22Rv1 (cell line): ENCODE data around the gene PTPRE.

Experiments
- H3K27ac ChIP-seq: fragments of 450-650 bp; 2 replicates; pipeline ENCODE4 v1.5.1; 2017
- ZFX ChIP-seq: fragments of 450-650 bp; IDR thresholded peaks from 2 replicates; pipeline ENCODE4 v1.6.1; 2017; ENCODE audit warnings: antibody characterized with exemption, borderline replicate concordance
- TF ChIP-seq, protein P1 (sequence below): fragments of 450-650 bp; IDR thresholded peaks from 2 replicates; pipeline ENCODE4 v1.5.1; 2017; ENCODE audit warnings: mild to moderate bottlenecking

The PTPRE gene

DNA sequence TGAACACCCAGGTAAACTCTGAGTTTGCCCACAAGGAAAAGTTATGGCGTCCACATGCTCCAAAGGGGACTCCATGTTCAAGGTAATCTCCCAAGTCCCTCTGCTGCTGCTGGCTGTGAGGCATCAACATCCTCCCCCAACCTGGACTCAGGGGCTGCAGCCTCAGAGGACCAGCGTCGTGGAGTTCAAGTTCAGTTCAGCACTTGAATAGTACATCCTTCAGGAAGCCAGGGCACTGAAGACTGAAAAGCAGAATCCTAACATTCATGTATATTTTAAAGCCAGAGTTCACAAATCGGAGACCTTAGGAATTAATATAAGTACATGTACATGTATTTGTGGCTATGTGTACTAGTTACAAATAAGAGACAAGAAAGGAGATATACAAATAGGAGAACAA, 90.4 kb downstream of the PTPRE start:
- no peak overlapping the region for H3K27ac ChIP-seq
- TF ChIP-seq, protein P1, sequence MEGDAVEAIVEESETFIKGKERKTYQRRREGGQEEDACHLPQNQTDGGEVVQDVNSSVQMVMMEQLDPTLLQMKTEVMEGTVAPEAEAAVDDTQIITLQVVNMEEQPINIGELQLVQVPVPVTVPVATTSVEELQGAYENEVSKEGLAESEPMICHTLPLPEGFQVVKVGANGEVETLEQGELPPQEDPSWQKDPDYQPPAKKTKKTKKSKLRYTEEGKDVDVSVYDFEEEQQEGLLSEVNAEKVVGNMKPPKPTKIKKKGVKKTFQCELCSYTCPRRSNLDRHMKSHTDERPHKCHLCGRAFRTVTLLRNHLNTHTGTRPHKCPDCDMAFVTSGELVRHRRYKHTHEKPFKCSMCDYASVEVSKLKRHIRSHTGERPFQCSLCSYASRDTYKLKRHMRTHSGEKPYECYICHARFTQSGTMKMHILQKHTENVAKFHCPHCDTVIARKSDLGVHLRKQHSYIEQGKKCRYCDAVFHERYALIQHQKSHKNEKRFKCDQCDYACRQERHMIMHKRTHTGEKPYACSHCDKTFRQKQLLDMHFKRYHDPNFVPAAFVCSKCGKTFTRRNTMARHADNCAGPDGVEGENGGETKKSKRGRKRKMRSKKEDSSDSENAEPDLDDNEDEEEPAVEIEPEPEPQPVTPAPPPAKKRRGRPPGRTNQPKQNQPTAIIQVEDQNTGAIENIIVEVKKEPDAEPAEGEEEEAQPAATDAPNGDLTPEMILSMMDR = no peak
- TF ChIP-seq ZFX = no peak

DNA sequence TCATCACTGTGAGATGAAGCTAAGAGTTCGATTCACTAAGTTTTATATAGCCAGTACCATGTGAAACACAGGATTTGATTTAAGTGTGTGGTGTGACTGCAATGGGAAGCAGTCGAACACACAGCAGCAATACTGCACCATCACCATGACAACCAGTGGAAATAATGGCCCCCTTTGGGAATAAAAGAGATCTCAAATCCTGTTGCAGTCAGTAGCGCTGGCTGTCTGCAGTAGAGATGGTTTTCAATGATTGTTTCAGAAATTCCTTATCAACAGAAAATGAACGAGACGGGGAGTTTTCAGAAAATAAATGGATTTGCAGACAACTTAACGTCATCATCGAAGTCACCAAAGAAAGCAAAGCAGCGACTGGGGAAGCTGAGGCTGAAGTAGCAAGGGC, 91.0 kb downstream of the PTPRE start:
- TF ChIP-seq, protein P1 = no peak
- no peak for TF ChIP-seq ZFX
- H3K27ac ChIP-seq = no peak overlapping the region

DNA sequence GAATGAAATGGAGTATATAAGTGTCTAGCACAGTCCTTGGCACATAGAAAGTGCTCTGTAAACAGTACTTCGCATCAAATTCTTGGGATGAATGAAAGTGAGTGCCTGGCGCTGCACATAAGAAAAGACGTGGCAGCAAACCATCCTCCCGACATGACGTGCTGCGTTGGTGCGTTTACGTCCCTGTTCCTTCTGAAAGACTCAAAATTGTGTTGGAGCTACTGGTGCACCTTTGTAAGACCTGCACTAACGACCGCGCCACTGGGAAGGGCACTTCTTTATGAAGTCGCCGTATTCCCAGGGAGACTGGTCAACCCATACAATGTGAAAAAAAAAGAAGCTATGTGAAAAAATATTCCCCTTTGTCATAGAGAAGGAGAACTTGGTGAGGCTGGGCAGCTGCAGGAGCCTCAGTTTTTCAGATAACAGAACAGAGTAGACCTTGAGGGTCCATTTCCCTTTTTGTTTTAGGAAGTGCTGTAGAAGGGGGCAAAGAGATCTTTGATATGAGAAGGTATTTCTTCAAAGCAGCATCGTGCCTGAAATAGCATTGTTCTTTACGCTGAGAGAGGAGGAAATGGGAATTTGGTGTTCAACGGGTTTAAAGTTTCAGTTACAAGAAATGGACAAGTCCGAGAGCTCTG, 91.7 kb downstream of the PTPRE start:
- no peak overlapping the region for H3K27ac ChIP-seq
- TF ChIP-seq, protein P1 = no peak
- TF ChIP-seq ZFX = no peak

DNA sequence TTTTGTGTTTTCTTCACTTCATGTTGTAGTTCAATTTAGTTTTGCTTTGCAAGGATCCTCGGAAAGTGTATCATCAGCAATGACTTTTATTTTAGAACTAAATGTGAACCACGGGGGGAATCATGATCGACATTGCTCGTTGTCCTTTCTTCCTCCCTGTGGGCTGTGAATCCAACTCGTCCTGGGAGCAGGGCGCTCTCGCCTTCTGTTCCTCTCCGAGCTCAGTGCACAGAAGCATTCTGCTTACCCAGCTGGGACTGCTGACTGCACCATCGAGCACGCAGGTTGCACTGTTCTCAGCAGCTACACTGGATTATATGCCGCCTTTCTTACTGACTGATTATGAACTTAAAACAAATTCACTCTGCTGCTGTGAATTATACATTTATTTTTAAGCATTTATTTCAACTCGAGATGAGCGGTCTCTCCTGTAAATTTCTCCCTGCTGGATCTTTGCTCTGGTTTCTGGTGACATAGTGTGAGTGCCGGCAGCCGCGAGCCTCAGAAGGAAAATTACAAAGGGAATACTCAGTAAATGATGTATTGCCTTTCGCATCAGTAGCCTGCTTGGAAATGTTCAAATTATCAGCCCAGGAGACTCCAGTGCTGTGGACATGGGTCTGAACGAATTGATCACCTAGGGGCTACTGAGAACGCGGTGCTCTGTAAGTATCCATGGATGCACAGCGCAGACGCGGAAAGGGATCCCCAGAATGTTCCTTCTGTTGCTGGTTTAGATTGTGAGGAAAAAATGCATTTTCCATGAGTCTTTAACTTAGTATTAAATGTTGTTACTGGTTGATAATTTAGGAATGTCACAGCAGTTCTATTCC, 92.6 kb downstream of the PTPRE start:
- TF ChIP-seq, protein P1 = no peak
- no peak for TF ChIP-seq ZFX

DNA sequence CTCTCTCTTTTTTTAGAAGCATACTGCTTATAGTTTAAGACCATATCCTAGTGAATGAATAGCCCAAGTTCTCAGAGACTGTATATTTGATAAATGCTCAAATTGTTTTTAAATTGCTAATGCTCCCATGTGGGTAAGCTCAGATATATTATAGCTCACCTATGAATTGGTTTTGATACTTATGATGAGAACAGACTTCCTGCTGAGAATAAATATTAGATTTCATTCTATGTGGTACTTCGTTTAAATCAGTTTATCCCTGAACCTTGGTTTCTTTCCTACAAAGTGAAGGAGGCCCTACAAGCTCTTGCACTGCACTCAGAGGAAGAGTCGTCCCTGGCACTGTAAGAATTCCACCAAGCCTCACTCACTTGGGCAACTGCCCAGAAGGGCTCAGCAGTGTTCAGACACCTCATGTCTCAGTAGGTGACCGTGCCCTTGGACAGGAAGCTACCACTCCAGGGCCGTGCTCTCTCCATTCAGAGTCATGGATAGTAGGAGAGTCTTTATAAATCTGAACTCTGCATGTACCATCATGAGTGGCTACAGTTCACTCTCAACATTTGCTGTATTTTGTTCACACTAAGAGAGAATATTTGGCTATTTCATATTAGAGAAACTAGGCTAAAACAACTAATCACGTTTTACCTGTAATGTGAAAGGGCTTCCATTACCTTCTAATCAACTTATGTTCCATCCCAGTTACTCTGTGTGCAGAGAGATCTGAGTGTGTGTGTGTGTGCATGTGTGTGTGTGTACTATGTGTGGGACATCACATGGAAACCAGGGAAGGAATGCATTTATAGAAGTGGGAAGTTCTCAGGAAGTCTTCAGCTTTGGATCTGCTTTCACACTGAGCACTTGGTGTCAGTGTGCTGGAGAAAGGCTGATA, 93.8 kb downstream of the PTPRE start:
- H3K27ac ChIP-seq = no peak overlapping the region
- TF ChIP-seq, protein P1 = no peak
- no peak for TF ChIP-seq ZFX

More for the DNA sequence above, 92.6 kb downstream of the PTPRE start:
- no peak overlapping the region for H3K27ac ChIP-seq

DNA sequence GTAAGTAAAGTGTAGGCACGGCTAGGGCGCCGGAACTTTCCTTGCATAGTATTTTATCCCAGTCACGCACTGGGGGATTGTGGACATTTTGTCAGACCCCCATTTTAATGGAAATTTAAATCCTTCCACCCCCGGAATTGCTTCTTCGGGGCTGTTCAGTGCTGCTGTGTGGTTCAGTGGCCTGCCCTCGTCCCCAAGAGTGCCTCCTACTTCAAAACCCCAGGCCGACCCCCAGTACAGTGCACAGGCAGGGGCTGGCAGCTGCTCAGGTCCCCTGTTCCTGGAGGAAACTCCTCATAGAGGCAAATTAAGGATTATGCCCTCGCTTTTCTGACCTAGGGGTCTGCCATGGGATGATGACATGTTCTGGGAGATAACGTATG, 94.5 kb downstream of the PTPRE start:
- no peak overlapping the region for H3K27ac ChIP-seq
- no peak for TF ChIP-seq ZFX
- TF ChIP-seq, protein P1 = no peak
